ENCODE data around the gene LRRC32.
"Not testable (repeated sequence)": the region's sequence is repeated elsewhere in the genome, so short reads cannot be mapped to it uniquely, and the experiment has no call there.

LRRC32 gene

DNA sequence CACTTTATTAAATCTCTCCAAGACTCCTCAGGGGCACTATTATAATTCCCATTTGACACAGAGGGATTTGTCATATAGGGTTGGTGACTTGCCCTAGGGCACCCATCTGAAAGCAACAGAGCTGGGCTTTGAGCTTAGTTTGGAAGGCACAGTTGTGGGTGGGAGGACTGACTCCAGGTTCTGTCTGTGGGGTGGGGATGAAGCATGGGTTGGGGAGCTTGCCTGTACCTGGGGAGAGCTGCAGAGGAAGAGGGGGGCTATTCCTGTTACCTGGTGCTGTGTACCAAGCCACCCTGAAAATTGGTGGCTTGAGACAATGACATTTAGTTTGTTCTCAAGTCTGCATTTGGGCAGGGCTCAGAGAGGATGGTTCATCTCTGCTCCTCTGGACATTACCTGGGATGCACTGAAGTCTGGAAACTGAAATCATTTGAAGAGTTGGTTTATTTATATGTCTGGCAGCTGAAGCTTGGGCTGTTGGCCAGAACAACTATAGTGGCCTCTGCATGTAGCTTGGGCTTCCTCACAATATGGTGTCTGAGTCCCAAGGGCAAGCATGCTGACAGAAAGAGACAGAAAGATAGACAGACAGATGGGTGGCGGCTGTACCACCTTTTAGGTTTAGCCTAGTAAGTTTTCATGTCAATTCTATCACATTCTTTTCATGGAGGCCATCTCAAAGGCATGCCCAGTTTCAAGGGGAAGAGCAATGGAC, 44.9 kb downstream of the LRRC32 start:
- DNase-seq: peak; percentile 36

DNA sequence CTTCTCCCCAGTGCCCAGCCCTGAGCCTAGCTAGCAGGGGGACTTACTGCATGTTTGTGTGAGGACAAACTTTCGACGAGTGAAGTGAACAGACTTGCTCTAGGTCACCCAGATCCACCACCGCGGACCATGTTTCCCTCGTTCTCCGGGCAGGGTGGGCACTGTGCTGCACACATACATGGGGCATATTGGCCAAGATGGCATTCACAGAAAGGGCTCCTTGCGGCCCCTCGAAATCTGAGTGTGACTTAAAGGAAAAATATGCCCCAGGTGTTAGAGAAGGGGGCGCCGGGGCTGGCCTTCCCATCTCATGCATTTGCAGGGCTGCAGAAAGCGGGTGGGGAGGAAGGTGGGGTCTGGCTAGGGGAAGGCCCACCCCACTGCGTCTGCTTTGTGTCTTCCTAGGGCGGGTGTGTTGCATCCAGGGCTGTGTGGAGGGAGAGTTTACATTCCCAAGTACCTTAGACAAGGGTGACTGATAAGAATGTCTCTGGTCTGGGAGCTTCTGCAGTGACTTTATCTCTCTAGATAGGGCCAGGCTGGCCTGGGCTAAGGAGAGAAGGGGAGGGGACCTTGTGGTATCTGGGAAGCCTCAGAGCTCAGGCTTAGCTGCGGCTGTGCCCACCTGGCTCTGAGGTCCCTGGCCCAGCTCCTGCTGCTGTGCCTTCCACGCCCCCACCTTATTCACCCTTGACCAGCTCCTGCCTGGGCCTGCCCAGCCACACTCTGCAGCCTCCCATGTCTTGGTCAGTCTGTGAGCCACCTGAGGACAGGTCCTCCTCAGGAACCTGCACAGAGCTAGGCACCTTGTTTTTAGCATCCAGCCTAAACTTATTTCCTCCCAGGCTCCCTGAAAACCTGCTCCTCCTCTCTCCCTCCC, 45.8 kb downstream of the LRRC32 start:
- peak; percentile 26 for DNase-seq

- no peak for DNase-seq
Measured at GRCh38 chr11:76623884-76624419, 46.6 kb downstream of the LRRC32 start.

DNA sequence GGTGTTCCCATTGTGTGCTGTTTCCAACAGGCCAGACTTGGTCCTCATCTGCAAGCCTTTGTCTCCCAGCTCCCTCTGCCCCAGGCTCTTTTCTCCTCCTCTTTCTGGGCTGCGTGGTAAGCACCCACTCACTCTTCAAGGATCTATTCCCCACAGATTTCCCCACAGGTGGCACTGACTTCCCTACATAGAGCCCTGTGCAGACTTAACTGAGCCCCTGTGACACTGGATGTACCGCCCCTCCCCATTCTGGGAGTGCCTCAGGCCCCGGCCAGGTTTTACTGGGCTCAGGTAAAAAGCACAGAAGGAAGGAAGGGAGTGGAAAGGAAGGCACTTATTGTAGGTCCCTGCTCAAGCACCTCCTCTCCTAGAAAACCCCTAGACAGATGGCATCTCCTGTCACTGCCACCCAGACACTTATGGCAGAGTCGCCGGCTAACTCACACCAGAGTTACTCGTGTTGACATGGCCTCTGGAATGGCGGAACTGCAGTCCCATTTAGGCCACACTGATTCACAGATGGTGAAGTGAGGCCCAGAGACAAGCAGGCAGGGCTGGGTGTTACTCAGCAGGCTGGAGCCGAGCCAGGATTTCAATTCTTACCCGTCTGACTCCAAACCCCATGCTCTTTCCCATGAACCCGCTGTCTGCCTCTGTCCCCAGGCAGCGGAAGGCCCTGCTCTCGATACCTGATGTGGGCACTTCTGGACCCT, 47.2 kb downstream of the LRRC32 start:
- DNase-seq: peak; percentile 47

GRCh38 chr11:76622493-76623094, 48.0 kb downstream of the LRRC32 start:
- no peak for DNase-seq

DNA sequence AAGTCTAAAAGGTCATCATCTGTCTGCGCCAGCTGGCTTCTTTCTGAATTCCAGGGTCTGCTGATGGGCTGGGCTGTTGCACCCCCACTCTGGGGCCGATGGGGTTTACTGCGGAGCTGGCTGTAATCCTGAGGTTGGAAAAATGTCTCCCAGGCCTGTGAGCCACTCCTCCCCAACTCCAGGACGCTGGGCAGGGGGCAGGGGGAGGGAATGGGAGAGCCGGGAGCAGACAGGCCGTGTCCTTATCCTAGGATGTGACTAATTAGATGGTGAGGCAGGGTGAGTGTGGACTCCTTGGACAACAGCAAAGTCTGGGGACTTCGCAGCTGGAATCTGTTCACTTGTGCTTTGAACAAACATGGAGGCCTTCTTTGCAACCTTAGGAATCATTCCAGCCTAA, 48.7 kb downstream of the LRRC32 start:
- no peak for DNase-seq

DNA sequence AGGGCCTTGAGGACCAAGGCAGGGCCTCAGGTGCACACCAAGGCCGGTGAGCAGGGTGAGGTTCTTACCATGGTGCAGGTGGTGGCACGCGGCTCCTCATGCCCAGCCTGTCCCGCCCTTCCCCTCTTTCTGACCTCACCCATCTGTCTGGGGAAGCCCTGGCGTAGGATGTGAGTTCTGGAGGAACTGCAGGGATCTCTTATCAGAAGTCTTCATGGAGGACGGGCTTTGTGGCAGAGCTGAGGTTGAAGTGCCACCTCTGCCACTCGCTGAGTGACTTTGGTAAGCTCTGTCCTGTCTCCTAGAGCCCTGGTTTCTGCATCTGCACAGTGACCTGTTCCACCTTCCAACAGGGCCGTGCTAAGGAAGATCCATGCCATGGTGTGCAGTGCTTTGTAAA, 49.1 kb downstream of the LRRC32 start:
- DNase-seq: no peak

- DNase-seq: no peak
Measured at GRCh38 chr11:76620489-76620888, 50.1 kb downstream of the LRRC32 start.

GRCh38 chr11:76619801-76620200, 50.7 kb downstream of the LRRC32 start:
- not testable (repeated sequence) for DNase-seq

DNA sequence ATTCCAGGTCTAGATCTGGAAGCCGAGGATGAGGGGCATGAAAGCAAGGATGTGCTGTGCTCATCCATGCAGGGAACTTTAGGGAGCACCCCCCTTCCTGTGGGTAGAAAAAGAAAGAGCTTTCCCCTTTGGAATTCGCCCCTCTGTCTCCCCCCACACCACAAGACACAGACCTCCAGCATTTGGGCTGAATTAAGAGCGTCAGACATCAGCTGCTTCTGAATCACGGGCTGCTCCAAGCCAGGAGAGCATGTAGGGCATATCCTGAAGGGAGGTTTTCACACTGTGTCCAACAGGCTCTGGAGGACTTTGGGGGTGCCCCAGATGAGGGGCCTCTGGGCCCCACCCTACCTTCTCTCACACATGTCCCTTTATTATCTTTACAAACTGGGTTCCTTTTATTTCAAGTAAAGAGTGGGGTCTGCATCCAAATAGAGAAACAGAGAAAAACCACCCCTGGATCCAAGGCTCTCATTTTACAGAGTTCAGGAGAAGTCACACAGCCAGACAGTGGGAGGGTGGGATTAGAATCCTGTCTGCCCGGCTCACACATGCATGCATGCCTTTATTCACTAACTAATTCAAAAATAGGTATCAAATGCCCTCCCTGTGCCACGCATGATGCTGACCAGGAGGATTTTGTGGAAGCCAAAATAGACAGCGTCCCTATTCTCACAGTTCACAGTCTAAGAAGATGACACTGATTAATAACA, 52.8 kb downstream of the LRRC32 start:
- DNase-seq: no peak

GRCh38 chr11:76616676-76617552, 53.6 kb downstream of the LRRC32 start:
- peak; percentile 43 for DNase-seq

DNA sequence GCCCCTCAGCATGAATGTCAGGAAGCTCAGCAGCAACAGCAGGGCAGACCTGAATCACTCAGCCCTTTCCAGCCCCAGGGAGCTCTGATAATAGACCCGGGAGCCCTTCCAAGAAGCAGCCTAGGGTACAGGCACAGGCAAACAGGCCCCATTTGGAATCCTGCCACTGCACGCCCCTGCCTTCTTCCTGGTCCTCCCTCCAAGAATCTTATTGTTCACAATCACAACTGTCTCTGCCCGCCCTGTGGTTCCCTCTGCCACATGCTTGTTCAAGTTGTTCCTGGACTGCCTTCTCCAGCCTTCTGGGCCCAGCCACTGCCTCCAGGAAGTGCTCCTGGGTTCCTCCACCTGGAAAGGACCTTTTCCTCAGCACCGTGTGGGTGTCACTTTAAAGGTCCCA, 54.6 kb downstream of the LRRC32 start:
- peak; percentile 42 for DNase-seq

- peak; percentile 35 for DNase-seq
Measured at GRCh38 chr11:76614471-76615179, 55.9 kb downstream of the LRRC32 start.

GRCh38 chr11:76613901-76614300, 56.6 kb downstream of the LRRC32 start:
- DNase-seq: peak; percentile 32

GRCh38 chr11:76612226-76612625, 58.3 kb downstream of the LRRC32 start:
- DNase-seq: no peak

- peak; percentile 47 for DNase-seq
Measured at GRCh38 chr11:76610871-76611475, 59.6 kb downstream of the LRRC32 start.

GRCh38 chr11:76610371-76610770, 60.2 kb downstream of the LRRC32 start:
- peak; percentile 20 for DNase-seq

DNA sequence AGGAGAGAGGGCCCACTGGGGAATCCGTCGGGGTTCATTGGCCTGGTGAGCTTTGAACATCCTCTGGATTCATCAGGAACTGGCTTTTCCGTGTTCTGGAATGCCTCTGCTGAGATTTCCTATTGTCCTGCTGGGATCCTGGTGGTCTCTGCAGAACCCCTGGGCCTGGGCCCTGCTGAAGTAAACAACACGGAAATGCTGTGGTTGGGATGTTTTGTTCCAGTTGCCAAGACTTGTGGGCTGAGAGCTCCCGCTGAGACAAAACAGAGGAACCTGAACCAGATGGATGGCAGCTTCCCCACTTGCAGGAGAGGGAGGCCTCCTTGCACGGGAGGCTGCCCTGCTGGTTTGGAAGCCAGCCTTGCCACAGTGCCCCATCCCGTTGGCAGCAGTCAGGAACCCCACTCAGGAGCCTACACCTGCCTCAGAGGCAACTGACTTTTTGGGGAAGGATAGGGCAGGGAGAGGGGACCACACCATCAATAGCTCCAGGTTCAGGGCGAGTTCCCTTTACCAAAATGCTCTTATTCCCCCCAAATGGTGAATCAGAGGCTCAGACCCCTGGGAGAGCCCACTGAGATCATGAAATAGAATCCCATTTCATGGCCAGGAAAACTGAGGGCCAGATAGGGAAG, 60.7 kb downstream of the LRRC32 start:
- peak; percentile 32 for DNase-seq

DNA sequence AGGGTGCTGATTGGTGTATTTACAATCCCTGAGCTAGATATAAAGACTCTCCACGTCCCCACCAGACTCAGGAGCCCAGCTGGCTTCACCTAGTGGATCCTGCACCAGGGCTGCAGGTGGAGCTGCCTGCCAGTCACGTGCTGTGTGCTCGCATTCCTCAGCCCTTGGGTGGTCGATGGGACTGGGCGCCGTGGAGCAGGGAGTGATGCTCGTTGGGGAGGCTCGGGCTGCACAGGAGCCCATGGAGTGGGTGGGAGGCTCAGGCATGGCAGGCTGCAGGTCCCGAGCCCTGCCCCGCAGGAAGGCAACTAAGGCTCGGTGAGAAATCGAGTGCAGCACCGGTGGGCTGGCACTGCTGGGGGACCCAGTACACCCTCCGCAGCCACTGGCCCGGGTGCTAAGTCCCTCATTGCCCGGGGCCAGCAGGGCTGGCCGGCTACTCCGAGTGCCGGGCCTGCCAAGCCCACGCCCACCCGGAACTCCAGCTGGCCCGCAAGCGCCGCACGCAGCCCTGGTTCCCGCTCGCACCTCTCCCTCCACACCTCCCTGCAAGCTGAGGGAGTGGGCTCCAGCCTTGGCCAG, 61.6 kb downstream of the LRRC32 start:
- peak; percentile 23 for DNase-seq

Data from activated CD8-positive, alpha-beta memory T cell treated with anti-CD3 and anti-CD28 coated beads, Interleukin-2, amount 50 U/mL, for 48 hours (primary cell).